ENCODE measurements around the gene GPR37L1.

The GPR37L1 gene

DNA sequence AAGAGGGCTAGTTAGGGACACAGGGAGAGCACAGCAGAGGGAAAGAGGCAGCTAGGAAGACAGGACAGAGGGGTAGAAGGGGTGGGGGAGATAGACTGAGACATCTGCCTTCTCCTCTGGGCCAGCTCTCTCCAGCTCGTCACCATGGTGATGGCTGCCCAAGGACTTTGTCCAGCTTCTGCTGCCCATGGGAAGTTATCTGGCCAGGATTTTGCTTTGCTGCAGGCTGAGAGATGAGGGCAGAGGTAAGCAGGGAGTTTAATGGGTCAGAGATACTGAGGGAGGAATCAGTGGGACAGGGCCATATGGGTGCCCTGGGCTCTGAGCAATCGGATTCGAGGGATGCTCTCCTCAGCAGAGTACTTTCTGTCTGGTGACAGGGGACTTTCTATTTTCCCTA, 34.5 kb upstream of the GPR37L1 start:
- TF ChIP-seq, protein P1, sequence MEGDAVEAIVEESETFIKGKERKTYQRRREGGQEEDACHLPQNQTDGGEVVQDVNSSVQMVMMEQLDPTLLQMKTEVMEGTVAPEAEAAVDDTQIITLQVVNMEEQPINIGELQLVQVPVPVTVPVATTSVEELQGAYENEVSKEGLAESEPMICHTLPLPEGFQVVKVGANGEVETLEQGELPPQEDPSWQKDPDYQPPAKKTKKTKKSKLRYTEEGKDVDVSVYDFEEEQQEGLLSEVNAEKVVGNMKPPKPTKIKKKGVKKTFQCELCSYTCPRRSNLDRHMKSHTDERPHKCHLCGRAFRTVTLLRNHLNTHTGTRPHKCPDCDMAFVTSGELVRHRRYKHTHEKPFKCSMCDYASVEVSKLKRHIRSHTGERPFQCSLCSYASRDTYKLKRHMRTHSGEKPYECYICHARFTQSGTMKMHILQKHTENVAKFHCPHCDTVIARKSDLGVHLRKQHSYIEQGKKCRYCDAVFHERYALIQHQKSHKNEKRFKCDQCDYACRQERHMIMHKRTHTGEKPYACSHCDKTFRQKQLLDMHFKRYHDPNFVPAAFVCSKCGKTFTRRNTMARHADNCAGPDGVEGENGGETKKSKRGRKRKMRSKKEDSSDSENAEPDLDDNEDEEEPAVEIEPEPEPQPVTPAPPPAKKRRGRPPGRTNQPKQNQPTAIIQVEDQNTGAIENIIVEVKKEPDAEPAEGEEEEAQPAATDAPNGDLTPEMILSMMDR (IDR thresholded peaks at IDR 0.05; ENCODE audit: insufficient read depth, low read length, poor library complexity, severe bottlenecking): no peak

GRCh38 chr1:202090994-202091393, 31.7 kb upstream of the GPR37L1 start:
- Histone ChIP-seq H3K4me3 (replicated peaks; ENCODE audit: low read depth, low read length) (no peak overlapping the region), H3K36me3 (ENCODE audit: control insufficient read depth, insufficient read depth, low read length) (no peaks in the 10 kb centered on the region), H3K27me3 (replicated peaks; ENCODE audit: control insufficient read depth, insufficient read depth, low read length) (no peaks in the 10 kb centered on the region)
- TF ChIP-seq, protein P1 (IDR thresholded peaks at IDR 0.05; ENCODE audit: insufficient read depth, low read length, poor library complexity, severe bottlenecking): no peak
- no peak for DNase-seq (ENCODE audit: extremely low read depth, insufficient read length)

More for the DNA sequence above, 34.5 kb upstream of the GPR37L1 start:
- no peak for DNase-seq (ENCODE audit: extremely low read depth, insufficient read length)
- no peaks in the 10 kb centered on the region for H3K27me3 ChIP-seq (replicated peaks; ENCODE audit: control insufficient read depth, insufficient read depth, low read length)
- H3K4me3 ChIP-seq (replicated peaks; ENCODE audit: low read depth, low read length): no peak overlapping the region
- H3K36me3 ChIP-seq (ENCODE audit: control insufficient read depth, insufficient read depth, low read length): no peaks in the 10 kb centered on the region

DNA sequence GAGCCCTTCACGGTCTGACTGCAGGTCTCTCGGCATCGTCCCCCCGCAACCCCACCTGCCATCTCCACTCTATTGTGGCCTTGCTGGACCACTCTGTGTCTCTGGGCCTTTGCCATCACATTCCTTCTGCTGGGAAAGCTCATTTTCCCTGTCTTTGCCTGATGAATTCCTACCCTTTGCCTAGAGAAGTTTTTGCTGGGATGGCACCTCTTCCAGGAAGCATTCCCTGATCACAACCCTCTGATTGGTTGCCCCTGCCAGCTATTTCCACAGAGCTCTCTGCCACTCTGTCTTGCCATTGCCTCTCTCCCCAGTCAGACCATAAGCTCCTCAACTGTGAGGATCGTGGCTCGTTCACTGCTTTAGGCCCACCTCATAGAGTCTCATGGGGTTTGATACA, 28.9 kb upstream of the GPR37L1 start:
- Histone ChIP-seq H3K36me3 (ENCODE audit: control insufficient read depth, insufficient read depth, low read length) (no peaks in the 10 kb centered on the region), H3K4me3 (replicated peaks; ENCODE audit: low read depth, low read length) (no peak overlapping the region), H3K27me3 (replicated peaks; ENCODE audit: control insufficient read depth, insufficient read depth, low read length) (no peaks in the 10 kb centered on the region)
- DNase-seq (ENCODE audit: extremely low read depth, insufficient read length): no peak
- TF ChIP-seq, protein P1 (IDR thresholded peaks at IDR 0.05; ENCODE audit: insufficient read depth, low read length, poor library complexity, severe bottlenecking): no peak

GRCh38 chr1:202101184-202101583, 21.5 kb upstream of the GPR37L1 start:
- H3K4me3 ChIP-seq (replicated peaks; ENCODE audit: low read depth, low read length): no peak overlapping the region
- H3K36me3 ChIP-seq (ENCODE audit: control insufficient read depth, insufficient read depth, low read length): no peaks in the 10 kb centered on the region
- H3K27me3 ChIP-seq (replicated peaks; ENCODE audit: control insufficient read depth, insufficient read depth, low read length): no peaks in the 10 kb centered on the region
- TF ChIP-seq, protein P1 (IDR thresholded peaks at IDR 0.05; ENCODE audit: insufficient read depth, low read length, poor library complexity, severe bottlenecking): no peak
- DNase-seq (ENCODE audit: extremely low read depth, insufficient read length): no peak

DNA sequence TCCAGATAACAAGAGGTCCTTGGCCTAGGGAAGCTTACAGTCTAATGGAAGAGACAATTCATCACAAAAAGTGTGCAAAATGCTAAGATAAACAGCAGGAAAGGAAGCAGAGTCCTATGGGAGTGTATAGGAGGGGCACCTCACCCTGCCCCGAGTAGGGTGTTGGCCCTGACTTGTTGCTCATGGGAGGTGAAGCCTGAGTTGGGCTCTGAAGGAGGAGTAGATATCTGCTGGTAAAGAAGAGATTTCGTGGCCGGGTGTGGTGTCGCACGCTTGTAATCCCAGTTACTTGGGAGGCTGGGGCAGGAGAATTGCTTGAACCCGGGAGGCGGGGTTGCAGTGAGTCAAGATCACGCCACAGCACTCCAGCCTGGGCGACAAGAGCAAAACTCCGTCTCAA, 18.6 kb upstream of the GPR37L1 start:
- Histone ChIP-seq H3K4me3 (replicated peaks; ENCODE audit: low read depth, low read length) (no peak overlapping the region), H3K27me3 (replicated peaks; ENCODE audit: control insufficient read depth, insufficient read depth, low read length) (no peaks in the 10 kb centered on the region), H3K36me3 (ENCODE audit: control insufficient read depth, insufficient read depth, low read length) (no peaks in the 10 kb centered on the region)
- no peak for DNase-seq (ENCODE audit: extremely low read depth, insufficient read length)
- TF ChIP-seq, protein P1 (IDR thresholded peaks at IDR 0.05; ENCODE audit: insufficient read depth, low read length, poor library complexity, severe bottlenecking): no peak

Data from GM06990 (cell line).